ENCODE data around the gene CERS1. TPM values are rescaled to one million over a fixed set of nuclear protein-coding genes. Genes with fewer than 3 reads are reported as not detected.
A peak's percentile ranks its signal among the peaks of the same experiment; 100 is the strongest.

CERS1 gene
- total and polyA plus RNA-seq, 4 donors, result 0.28 TPM; not detected in 3

DNA sequence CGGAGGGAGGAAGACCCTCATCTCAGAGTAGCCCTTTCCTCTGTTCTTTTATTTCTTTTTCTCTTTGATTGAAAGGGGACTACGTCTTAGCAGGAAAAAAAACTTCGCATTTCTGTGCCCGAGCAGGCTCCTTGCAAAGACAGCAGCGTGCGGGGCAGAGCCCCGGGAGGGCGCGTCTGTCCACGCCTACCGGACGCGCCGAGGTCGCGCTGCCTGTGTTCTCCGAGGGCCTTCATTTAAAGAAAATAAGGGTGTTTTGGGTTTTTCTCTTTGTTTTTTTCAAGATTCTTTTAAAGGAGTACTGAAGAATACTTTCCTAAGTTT, 29.2 kb downstream of the CERS1 start (continued):
- TF ChIP-seq, protein P1, sequence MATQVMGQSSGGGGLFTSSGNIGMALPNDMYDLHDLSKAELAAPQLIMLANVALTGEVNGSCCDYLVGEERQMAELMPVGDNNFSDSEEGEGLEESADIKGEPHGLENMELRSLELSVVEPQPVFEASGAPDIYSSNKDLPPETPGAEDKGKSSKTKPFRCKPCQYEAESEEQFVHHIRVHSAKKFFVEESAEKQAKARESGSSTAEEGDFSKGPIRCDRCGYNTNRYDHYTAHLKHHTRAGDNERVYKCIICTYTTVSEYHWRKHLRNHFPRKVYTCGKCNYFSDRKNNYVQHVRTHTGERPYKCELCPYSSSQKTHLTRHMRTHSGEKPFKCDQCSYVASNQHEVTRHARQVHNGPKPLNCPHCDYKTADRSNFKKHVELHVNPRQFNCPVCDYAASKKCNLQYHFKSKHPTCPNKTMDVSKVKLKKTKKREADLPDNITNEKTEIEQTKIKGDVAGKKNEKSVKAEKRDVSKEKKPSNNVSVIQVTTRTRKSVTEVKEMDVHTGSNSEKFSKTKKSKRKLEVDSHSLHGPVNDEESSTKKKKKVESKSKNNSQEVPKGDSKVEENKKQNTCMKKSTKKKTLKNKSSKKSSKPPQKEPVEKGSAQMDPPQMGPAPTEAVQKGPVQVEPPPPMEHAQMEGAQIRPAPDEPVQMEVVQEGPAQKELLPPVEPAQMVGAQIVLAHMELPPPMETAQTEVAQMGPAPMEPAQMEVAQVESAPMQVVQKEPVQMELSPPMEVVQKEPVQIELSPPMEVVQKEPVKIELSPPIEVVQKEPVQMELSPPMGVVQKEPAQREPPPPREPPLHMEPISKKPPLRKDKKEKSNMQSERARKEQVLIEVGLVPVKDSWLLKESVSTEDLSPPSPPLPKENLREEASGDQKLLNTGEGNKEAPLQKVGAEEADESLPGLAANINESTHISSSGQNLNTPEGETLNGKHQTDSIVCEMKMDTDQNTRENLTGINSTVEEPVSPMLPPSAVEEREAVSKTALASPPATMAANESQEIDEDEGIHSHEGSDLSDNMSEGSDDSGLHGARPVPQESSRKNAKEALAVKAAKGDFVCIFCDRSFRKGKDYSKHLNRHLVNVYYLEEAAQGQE (IDR thresholded peaks at IDR 0.05), result no peak

DNA sequence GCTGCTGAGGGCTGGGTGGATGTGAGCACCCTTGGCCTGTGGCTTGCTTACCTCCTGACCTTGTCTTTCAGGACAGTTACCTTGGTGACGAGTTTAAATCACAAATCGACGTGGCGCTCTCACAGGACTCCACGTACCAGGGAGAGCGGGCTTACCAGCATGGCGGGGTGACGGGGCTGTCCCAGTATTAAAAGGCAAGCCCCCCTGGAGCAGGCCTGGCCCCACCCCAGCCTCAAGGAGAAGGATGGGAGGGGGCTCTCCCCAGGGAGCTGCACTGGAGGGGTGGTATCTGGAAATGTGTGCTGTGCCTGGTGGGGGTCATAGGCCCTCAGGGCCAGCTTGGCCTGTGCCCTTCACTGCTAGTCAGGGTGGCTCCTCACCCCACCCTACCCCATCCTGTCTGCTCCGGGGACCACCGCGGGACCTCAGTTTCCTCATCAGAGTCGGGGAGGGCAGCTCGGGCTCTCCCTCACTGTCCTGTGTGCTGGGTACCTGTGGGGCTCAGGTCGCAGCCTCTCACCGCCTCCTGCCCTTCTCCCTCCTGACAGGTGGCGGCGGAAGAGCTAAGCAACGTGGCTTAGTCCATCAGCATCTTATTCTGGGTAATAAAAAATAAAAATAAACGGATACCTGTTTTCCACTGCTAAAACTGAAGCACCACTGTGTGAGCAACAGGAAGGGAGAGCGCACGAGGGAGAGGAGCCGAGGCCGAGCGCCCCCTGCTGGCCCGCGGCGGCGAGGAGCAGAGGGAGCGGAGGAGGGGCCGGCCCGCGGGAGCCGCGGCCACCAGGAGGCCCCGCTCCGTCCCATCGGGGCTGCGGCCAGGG, 29.8 kb downstream of the CERS1 start:
- H3K4me3 ChIP-seq (ENCODE audit: low read depth in 1 of 3, low read length in 3 of 3), result no peak overlapping the region
- H3K9me3 ChIP-seq (ENCODE audit: control insufficient read depth in 4 of 4, low read length in 3 of 4), result no peaks in the 10 kb centered on the region
- no peak overlapping the region for H3K9ac ChIP-seq (ENCODE audit: low read depth in 1 of 2, low read length in 2 of 2)
- peak; percentile 83 for DNase-seq (ENCODE audit: low spot score)
- H3K27me3 ChIP-seq (ENCODE audit: control insufficient read depth in 4 of 4, insufficient read depth in 4 of 4, low read length in 3 of 4), result no peaks in the 10 kb centered on the region
- H3K27ac ChIP-seq (ENCODE audit: low read depth in 1 of 2, low read length in 2 of 2), result no peak overlapping the region
- 52% methylated on average over 38 of the region's 38 CpGs for WGBS
- H3K36me3 ChIP-seq (ENCODE audit: control insufficient read depth in 4 of 4, insufficient read depth in 3 of 4, low read depth in 1 of 4, low read length in 3 of 4), result peaks cover 17 to 64% (median 33%) of the 10 kb centered on the region in 4 donors
- no peak for TF ChIP-seq JUND (IDR thresholded peaks at IDR 0.05)
- TF ChIP-seq RAD21 (IDR thresholded peaks at IDR 0.05), result peak; percentile 53 to 65
- TF ChIP-seq FOXA2 (IDR thresholded peaks at IDR 0.05), result no peak
- peak; percentile 76 for TF ChIP-seq CTCF (IDR thresholded peaks at IDR 0.05; ENCODE audit: low read depth, low read length, missing input control)
- peaks cover 0 to 17% (median 7%) of the 10 kb centered on the region in 4 donors for H3K4me1 ChIP-seq (ENCODE audit: control insufficient read depth in 4 of 4, insufficient read depth in 4 of 4, low read length in 3 of 4)

DNA sequence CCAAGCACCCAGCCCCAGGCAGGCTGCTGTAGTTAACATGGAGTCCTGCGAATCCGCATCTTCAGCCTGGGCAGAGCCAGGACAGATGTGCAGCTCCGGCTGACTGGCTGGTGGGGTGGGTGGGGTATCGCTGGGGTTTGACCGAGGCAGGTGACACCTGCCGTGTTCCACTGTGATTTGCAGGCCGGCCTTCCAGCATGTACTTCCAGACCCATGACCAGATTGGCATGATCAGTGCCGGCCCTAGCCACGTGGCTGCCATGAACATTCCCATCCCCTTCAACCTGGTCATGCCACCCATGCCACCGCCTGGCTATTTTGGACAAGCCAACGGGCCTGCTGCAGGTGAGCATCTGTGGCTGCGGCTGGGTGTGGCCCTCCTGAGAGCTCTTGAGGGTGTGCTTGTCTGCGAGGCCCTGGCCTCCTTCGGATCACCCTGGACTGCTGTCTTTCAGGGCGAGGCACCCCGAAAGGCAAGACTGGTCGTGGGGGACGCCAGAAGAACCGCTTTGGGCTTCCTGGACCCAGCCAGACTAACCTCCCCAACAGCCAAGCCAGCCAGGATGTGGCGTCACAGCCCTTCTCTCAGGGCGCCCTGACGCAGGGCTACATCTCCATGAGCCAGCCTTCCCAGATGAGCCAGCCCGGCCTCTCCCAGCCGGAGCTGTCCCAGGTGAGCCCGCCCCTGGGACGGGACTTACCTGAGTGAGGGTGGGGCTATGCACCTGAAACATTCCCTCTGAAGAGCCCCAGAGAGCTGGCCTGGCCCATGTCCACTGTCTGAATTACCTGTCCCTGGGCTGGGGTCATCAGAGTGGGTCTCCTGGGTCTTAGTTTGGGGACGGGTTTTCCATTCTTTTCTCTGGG, 30.6 kb downstream of the CERS1 start:
- 94% methylated on average over 27 of the region's 27 CpGs for WGBS
- DNase-seq (ENCODE audit: low spot score), result no peak
- TF ChIP-seq SP1 (IDR thresholded peaks at IDR 0.05), result no peak
- TF ChIP-seq FOXA1 (IDR thresholded peaks at IDR 0.05), result no peak
- no peak for TF ChIP-seq HNF4G (IDR thresholded peaks at IDR 0.05)
- TF ChIP-seq EGR1 (IDR thresholded peaks at IDR 0.05; ENCODE audit: low read depth in 2 of 2), result no peak
- TF ChIP-seq GABPA (IDR thresholded peaks at IDR 0.05 in 1 of 2, conservative IDR thresholded peaks at IDR 0.05 in 1 of 2), result no peak
- TF ChIP-seq ZBTB33 (IDR thresholded peaks at IDR 0.05), result no peak
- no peak for TF ChIP-seq YY1 (IDR thresholded peaks at IDR 0.05)
- TF ChIP-seq HNF4A (conservative IDR thresholded peaks at IDR 0.05), result no peak
- TF ChIP-seq, protein P2, sequence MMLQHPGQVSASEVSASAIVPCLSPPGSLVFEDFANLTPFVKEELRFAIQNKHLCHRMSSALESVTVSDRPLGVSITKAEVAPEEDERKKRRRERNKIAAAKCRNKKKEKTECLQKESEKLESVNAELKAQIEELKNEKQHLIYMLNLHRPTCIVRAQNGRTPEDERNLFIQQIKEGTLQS (IDR thresholded peaks at IDR 0.05), result no peak
- no peak for TF ChIP-seq CTCF (IDR thresholded peaks at IDR 0.05; ENCODE audit: low read depth, low read length, missing input control)
- no peak for TF ChIP-seq MAX (IDR thresholded peaks at IDR 0.05)
- TF ChIP-seq JUND (IDR thresholded peaks at IDR 0.05), result no peak

More for the DNA sequence above, 30.6 kb downstream of the CERS1 start:
- Histone ChIP-seq H3K27ac (ENCODE audit: low read depth in 1 of 2, low read length in 2 of 2) (no peak overlapping the region), H3K27me3 (ENCODE audit: control insufficient read depth in 4 of 4, insufficient read depth in 4 of 4, low read length in 3 of 4) (no peaks in the 10 kb centered on the region), H3K4me1 (ENCODE audit: control insufficient read depth in 4 of 4, insufficient read depth in 4 of 4, low read length in 3 of 4) (peaks cover 0 to 19% (median 7%) of the 10 kb centered on the region in 4 donors), H3K9ac (ENCODE audit: low read depth in 1 of 2, low read length in 2 of 2) (no peak overlapping the region), H3K36me3 (ENCODE audit: control insufficient read depth in 4 of 4, insufficient read depth in 3 of 4, low read depth in 1 of 4, low read length in 3 of 4) (peaks cover 23 to 72% (median 40%) of the 10 kb centered on the region in 4 donors), H3K9me3 (ENCODE audit: control insufficient read depth in 4 of 4, low read length in 3 of 4) (no peaks in the 10 kb centered on the region), H3K4me3 (ENCODE audit: low read depth in 1 of 3, low read length in 3 of 3) (no peak overlapping the region)
